K562 (cell line): ENCODE measurements around the gene HDAC1. TPM values are rescaled to one million over a fixed set of nuclear protein-coding genes. Genes with fewer than 3 reads are reported as not detected.
A peak's percentile ranks its signal among the peaks of the same experiment; 100 is the strongest.

Experiments used
- ARID4B ChIP-seq: sonication (generic); formaldehyde crosslinking; IDR thresholded peaks from 2 replicates; pipeline ENCODE4 v1.8.0; 2022; ENCODE audit warnings: mild to moderate bottlenecking, missing genetic modification reagents
- CEBPZ ChIP-seq: fragments of 150-350 bp; IDR thresholded peaks from 2 replicates; pipeline ENCODE4 v1.6.1; 2014; ENCODE audit warnings: low read depth, mild to moderate bottlenecking, low read length, borderline replicate concordance
- E2F5 ChIP-seq: sonication (generic); formaldehyde crosslinking; IDR thresholded peaks from 2 replicates; pipeline ENCODE4 v1.8.0; 2022; ENCODE audit warnings: mild to moderate bottlenecking, missing genetic modification reagents
- HIVEP1 ChIP-seq: fragments of 250-450 bp; sonication (Bioruptor Pico); IDR thresholded peaks from 2 replicates; pipeline ENCODE4 v1.4.0; 2020; ENCODE audit warnings: mild to moderate bottlenecking
- ILF3 ChIP-seq: fragments of 450-650 bp; IDR thresholded peaks from 2 replicates; pipeline ENCODE4 v1.6.1; 2018; ENCODE audit warnings: antibody characterized with exemption, mild to moderate bottlenecking, moderate library complexity, borderline replicate concordance
- KDM1A ChIP-seq, 2 experiments: fragments of 450-650 bp; IDR thresholded peaks; 2 replicates each; pipeline ENCODE4 v1.6.1; 2016; ENCODE audit warnings: mild to moderate bottlenecking in 2 of 2
- NFYB ChIP-seq: IDR thresholded peaks from 2 replicates; pipeline ENCODE4 v1.6.1; 2011; ENCODE audit warnings: mild to moderate bottlenecking, moderate library complexity; ENCODE audit not compliant: insufficient read length; ENCODE audit errors: extremely low read depth
- NR3C1 ChIP-seq: sonication (generic); formaldehyde crosslinking; IDR thresholded peaks from 2 replicates; pipeline ENCODE4 v1.8.1; 2022; ENCODE audit warnings: missing genetic modification reagents
- SMAD3 ChIP-seq: fragments of 450-650 bp; formaldehyde crosslinking; conservative IDR thresholded peaks from 2 replicates; pipeline ENCODE4 v1.4.0; 2020; ENCODE audit warnings: mild to moderate bottlenecking
- SMC3 ChIP-seq: conservative IDR thresholded peaks from 2 replicates; pipeline ENCODE4 v1.6.1; 2011; ENCODE audit warnings: low read depth, low read length, improper control_type of control experiment; ENCODE audit not compliant: insufficient read depth
- TEAD4 ChIP-seq, 2 experiments: sonication (generic) in 1 of 2; formaldehyde crosslinking in 1 of 2; IDR thresholded peaks; 2 replicates each; pipeline versions ENCODE4 v1.6.1 to v1.8.0; 2012 to 2022; ENCODE audit warnings: borderline replicate concordance in 1 of 2, inconsistent platforms in 1 of 2, low read length in 1 of 2, mild to moderate bottlenecking in 1 of 2, missing genetic modification reagents in 1 of 2
- XRCC5 ChIP-seq: fragments of 200-400 bp; formaldehyde crosslinking; IDR thresholded peaks from 2 replicates; pipeline ENCODE4 v1.6.1; 2017; ENCODE audit warnings: low read depth, mild to moderate bottlenecking, low read length
- ZBTB9 ChIP-seq: fragments of 450-650 bp; formaldehyde crosslinking; IDR thresholded peaks from 2 replicates; pipeline ENCODE4 v1.4.0; 2020; ENCODE audit warnings: mild to moderate bottlenecking, moderate library complexity
- ZFX ChIP-seq: sonication (generic); formaldehyde crosslinking; IDR thresholded peaks from 2 replicates; pipeline ENCODE4 v1.8.0; 2022; ENCODE audit warnings: mild to moderate bottlenecking, missing genetic modification reagents, moderate library complexity
- ZNF445 ChIP-seq: fragments of 250-450 bp; sonication (Bioruptor Pico); IDR thresholded peaks from 2 replicates; pipeline ENCODE4 v1.4.0; 2020; ENCODE audit warnings: low read depth, mild to moderate bottlenecking, moderate library complexity
- ZNF668 ChIP-seq: fragments of 250-450 bp; sonication (Bioruptor Pico); IDR thresholded peaks from 2 replicates; pipeline ENCODE4 v1.8.0; 2022; ENCODE audit warnings: mild to moderate bottlenecking, inconsistent platforms
- polyA plus RNA-seq, 8 experiments: library from polyadenylated mRNA; depleted of rRNA in 4 of 8; stranded (reverse) in 5 of 8; unstranded in 3 of 8; fragments of >200 nt; fragmentation: Nextera tagmentation in 2 of 8; fragmentation: Illumina TruSeq in 1 of 8; extraction: Ambion mirVana in 2 of 8; extraction: Trizol in 1 of 8; gene quantifications; 2 replicates each; pipeline versions ENCODE4 v1.2.1 to v1.2.3, GENCODE V29; 2011 to 2014; ENCODE audit warnings: inconsistent platforms in 1 of 8, missing spikeins in 1 of 8
- total RNA-seq, 7 experiments: library from RNA; depleted of rRNA in 6 of 7; stranded (reverse); fragments of >200 nt in 6 of 7; fragmentation: Illumina TruSeq in 2 of 7; extraction: Trizol in 2 of 7; gene quantifications; 2 replicates each; pipeline versions ENCODE4 v1.2.1 to v1.2.3, GENCODE V29; 2011 to 2021; ENCODE audit warnings: low replicate concordance in 1 of 7

The HDAC1 gene
- total and polyA plus RNA-seq, 9 of the 15 experiments (the other 6 are each of a cell fraction or from before 2014, with no cell fraction given) = 169 to 384 (median 193) TPM

- no peak for TF ChIP-seq ZBTB9 (CRISPR knock-in tag)
- no peak for TF ChIP-seq ILF3
- TF ChIP-seq SMAD3 (CRISPR knock-in tag) = no peak
- TF ChIP-seq NFYB = no peak
- TF ChIP-seq ZNF668 (CRISPR knock-in tag) = no peak
- TF ChIP-seq E2F5 (CRISPR knock-in tag) = peak; percentile 73; the same call in 1 of the 2 replicates
- 0 out of 2 replicates have a peak, but pooled peaks have one; percentile 26 for TF ChIP-seq ARID4B
- no peak for TF ChIP-seq CEBPZ
- TF ChIP-seq HIVEP1 (CRISPR knock-in tag) = no peak
- peak; percentile 62 to 86; a peak in 3 of 4 replicates for TF ChIP-seq KDM1A (IDR thresholded peaks at IDR 0.05)
- no peak for TF ChIP-seq ZNF445 (CRISPR knock-in tag)
- TF ChIP-seq XRCC5 = 0 out of 2 replicates have a peak, but pooled peaks have one; percentile 73
- no peak for TF ChIP-seq NR3C1
- TF ChIP-seq SMC3 = peak; percentile 83
- peak; percentile 30; the same call in 1 of the 2 replicates for TF ChIP-seq TEAD4 (IDR thresholded peaks at IDR 0.05; ENCODE audit: low read length)
- TF ChIP-seq TEAD4 (CRISPR knock-in tag; IDR thresholded peaks at IDR 0.05; ENCODE audit: borderline replicate concordance) = no peak
- TF ChIP-seq ZFX (CRISPR knock-in tag) = peak; percentile 78
These were observed 43.6 kb upstream of the HDAC1 start (continued) for GRCh38 chr1:32247983-32248889.
